Lower leg skin (tissue), 4 donors: ENCODE measurements around the gene KIF2A. TPM values are rescaled to one million over a fixed set of nuclear protein-coding genes. Genes with fewer than 3 reads are reported as not detected.

Source experiments
- DNase-seq, 2 donors: peaks; one replicate each; pipeline ENCODE4 v3.0.0-alpha.2; 2019; ENCODE audit warnings: low spot score in 2 of 2
- H3K4me3 ChIP-seq: fragments of 200-600 bp; sonication (generic); 2 replicates; pipeline ENCODE4 v1.5.1; 2017; ENCODE audit warnings: mild to moderate bottlenecking, low read depth; ENCODE audit not compliant: poor library complexity, severe bottlenecking
- POLR2A ChIP-seq, 2 donors: fragments of 450-650 bp; IDR thresholded peaks; one replicate each; pipeline ENCODE4 v1.6.1; 2016 to 2017; ENCODE audit warnings: antibody characterized with exemption in 2 of 2, mild to moderate bottlenecking in 1 of 2, moderate library complexity in 1 of 2
- WGBS, 2 donors: methylation state at CpG; one replicate each; pipeline ENCODE4 v1.1.5; 2018; 5-methylcytosine and 5-hydroxymethylcytosine counted together
- intact Hi-C: fragments of 100-400 bp; cut with DNase I; formaldehyde crosslinking; loops from one replicate; pipeline ENCODE4 v1.15.0; 2023; ENCODE audit warnings: low total_unique reads
- total RNA-seq, 4 donors: library from RNA; depleted of rRNA; stranded (reverse); fragments of >200 nt; gene quantifications; one replicate each; pipeline ENCODE4 v1.1.0, GENCODE V29; 2016
- TF ChIP-seq, protein P1 (sequence below), 3 donors: fragments of 450-650 bp; IDR thresholded peaks; one replicate each; pipeline ENCODE4 v1.5.1; 2016; ENCODE audit warnings: antibody characterized with exemption in 3 of 3, mild to moderate bottlenecking in 3 of 3, moderate library complexity in 2 of 3

The KIF2A gene
- total RNA-seq, 4 donors from 2014 or later: 14.5 to 33.4 (median 21.2) TPM

DNA sequence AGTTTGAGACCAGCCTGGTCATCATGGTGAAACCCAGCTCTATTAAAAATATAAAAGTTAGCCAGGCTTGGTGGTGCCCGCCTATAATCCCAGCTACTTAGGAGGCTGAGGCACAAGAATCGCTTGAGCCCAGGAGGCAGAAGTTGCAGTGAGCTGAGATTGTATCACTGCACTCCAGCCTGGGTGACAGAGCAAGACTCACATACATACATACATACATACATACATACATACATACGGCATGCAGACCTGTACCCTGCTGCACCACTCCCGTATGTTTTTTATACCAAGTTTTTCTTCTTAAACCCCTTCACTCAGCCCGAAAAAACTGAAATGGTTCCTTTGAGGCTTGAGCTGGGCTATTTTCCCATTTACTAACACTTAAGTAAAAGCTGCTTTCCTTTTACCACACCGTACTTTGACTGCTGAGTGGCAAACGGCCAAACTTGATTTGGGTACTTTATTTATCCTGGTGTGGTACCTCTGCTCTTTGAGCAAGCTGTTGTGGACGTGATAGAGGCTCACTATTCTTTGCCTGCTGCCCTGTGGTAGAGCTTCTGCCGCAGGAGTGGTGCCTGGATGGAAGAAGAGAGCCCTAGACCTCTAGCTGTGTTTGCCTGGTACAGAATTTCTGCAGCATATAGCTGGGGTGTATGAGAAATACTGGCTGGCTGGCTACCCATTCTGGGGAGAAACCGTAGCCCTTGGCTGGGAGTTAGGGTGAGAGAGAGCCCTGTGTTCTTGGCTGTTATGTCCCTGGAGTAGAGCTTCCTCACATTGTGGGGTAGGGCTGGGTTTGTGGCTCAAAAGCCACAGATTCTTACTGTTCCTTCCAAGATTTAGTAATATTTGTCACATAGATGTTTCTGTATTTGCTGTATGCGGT lies 126.0 kb downstream of the KIF2A start:
- peak in 1 of 2 donors; percentile 50 for DNase-seq
- intact Hi-C loops: no loop called here
- 71 to 77% methylated on average over 11 of the region's 11 CpGs for WGBS, 2 donors
- TF ChIP-seq, protein P1, sequence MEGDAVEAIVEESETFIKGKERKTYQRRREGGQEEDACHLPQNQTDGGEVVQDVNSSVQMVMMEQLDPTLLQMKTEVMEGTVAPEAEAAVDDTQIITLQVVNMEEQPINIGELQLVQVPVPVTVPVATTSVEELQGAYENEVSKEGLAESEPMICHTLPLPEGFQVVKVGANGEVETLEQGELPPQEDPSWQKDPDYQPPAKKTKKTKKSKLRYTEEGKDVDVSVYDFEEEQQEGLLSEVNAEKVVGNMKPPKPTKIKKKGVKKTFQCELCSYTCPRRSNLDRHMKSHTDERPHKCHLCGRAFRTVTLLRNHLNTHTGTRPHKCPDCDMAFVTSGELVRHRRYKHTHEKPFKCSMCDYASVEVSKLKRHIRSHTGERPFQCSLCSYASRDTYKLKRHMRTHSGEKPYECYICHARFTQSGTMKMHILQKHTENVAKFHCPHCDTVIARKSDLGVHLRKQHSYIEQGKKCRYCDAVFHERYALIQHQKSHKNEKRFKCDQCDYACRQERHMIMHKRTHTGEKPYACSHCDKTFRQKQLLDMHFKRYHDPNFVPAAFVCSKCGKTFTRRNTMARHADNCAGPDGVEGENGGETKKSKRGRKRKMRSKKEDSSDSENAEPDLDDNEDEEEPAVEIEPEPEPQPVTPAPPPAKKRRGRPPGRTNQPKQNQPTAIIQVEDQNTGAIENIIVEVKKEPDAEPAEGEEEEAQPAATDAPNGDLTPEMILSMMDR (IDR thresholded peaks at IDR 0.05): no peak
- no peak for TF ChIP-seq POLR2A (IDR thresholded peaks at IDR 0.05)
- H3K4me3 ChIP-seq: no peak overlapping the region

DNA sequence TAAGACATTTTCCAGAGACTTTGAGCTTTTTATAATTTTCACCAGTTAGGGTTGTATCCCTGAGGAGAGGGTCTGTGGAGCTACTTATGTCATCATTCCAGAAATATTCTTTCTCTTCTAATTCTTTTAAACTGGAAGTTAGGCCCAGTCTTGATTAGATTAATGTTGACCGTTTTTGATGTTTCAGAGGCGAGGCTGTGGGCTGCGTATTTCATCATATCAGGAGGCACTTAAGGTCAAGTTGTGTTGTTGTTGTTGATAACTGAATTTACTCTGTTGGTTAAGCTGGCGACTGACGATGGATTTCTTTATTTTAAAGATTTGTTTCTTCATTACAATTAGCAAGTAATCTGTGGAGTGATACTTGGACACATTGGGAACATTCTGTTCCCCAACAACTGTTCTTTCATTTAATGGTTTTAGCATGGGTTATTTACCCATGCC lies 126.6 kb downstream of the KIF2A start:
- TF ChIP-seq POLR2A (IDR thresholded peaks at IDR 0.05): no peak
- TF ChIP-seq, protein P1 (IDR thresholded peaks at IDR 0.05): no peak
- no peak overlapping the region for H3K4me3 ChIP-seq
- DNase-seq: peak in 1 of 2 donors; percentile 31
- intact Hi-C loops: no loop called here
- 68 to 73% methylated on average over 5 of the region's 5 CpGs for WGBS, 2 donors

Other genes with a start within 250 kb of the KIF2A start
- 10 to 100 TPM; 13.4 to 18.9 (median 15.4) TPM for gene DIMT1, start 97.7 kb downstream of the KIF2A start, total RNA-seq
- gene IPO11, start 106.6 kb downstream of the KIF2A start, total RNA-seq: 10 to 100 TPM; 12.9 to 21.8 (median 15.2) TPM